Right cardiac atrium (tissue), 5 donors: ENCODE results near the gene PRDM16. TPM values are rescaled to one million over a fixed set of nuclear protein-coding genes. Genes with fewer than 3 reads are reported as not detected.
A peak's percentile ranks its signal among the peaks of the same experiment; 100 is the strongest.

Experiments used
- ATAC-seq, 2 donors: fragments of 200-7000 bp; cut with Tn5 transposase; one replicate each; pipeline versions ENCODE4 v1.8.0 to v1.9.1; 2020; ENCODE audit warnings: moderate library complexity in 2 of 2, mild to moderate bottlenecking in 1 of 2
- DNase-seq, 3 donors: peaks; one replicate each; pipeline ENCODE4 v3.0.0-alpha.2; 2020
- H3K27ac ChIP-seq: one replicate; pipeline ENCODE4 v1.5.1; 2013; ENCODE audit warnings: mild to moderate bottlenecking, low read length, control low read depth, moderate library complexity
- H3K27me3 ChIP-seq: one replicate; pipeline ENCODE4 v1.6.1; 2013; ENCODE audit not compliant: control insufficient read depth, insufficient read depth
- H3K4me1 ChIP-seq: one replicate; pipeline ENCODE4 v1.6.1; 2013; ENCODE audit warnings: low read length; ENCODE audit not compliant: control insufficient read depth, insufficient read depth
- H3K4me3 ChIP-seq: one replicate; pipeline ENCODE4 v1.5.1; 2013; ENCODE audit warnings: low read length, control low read depth
- H3K9me3 ChIP-seq: one replicate; pipeline ENCODE4 v1.6.1; 2013; ENCODE audit warnings: low read length; ENCODE audit not compliant: control insufficient read depth
- WGBS: extraction: QIAGEN DNeasy Blood & Tissue Kit; methylation state at CpG from one replicate; pipeline ENCODE4 v1.1.7; 2013; 5-methylcytosine and 5-hydroxymethylcytosine counted together
- intact Hi-C, 4 donors: fragments of 100-400 bp; cut with DNase I; formaldehyde crosslinking; loops; one replicate each; pipeline versions ENCODE4 v1.11.0 to v1.14.0; 2022 to 2023
- polyA plus RNA-seq: library from polyadenylated mRNA; stranded (reverse); fragments of 200-250 nt; gene quantifications from one replicate; pipeline ENCODE4 v1.2.3, GENCODE V29; 2013
- total RNA-seq, 4 donors: library from RNA; stranded (reverse); fragmentation: NEBNext Ultra II Directional; extraction: Animal tissue kit (Norgen Biotek cat#: 25700); gene quantifications; one replicate each; pipeline ENCODE4 v1.2.1, GENCODE V29; 2021
- donor health status: healthy with polysubstance abuse.
- donor health status: DM: no; HTN: yes; CAD: no.
- donor health status: DM: no; HTN: no; CAD: no.
- donor health status: DM: no; HTN: yes; CAD: no; lungs with severe emphysema.
- donor health status: DM: yes; HTN: yes; CAD: no.

The PRDM16 gene
- total and polyA plus RNA-seq, 5 donors, result 1.1 to 2.9 (median 1.9) TPM

DNA sequence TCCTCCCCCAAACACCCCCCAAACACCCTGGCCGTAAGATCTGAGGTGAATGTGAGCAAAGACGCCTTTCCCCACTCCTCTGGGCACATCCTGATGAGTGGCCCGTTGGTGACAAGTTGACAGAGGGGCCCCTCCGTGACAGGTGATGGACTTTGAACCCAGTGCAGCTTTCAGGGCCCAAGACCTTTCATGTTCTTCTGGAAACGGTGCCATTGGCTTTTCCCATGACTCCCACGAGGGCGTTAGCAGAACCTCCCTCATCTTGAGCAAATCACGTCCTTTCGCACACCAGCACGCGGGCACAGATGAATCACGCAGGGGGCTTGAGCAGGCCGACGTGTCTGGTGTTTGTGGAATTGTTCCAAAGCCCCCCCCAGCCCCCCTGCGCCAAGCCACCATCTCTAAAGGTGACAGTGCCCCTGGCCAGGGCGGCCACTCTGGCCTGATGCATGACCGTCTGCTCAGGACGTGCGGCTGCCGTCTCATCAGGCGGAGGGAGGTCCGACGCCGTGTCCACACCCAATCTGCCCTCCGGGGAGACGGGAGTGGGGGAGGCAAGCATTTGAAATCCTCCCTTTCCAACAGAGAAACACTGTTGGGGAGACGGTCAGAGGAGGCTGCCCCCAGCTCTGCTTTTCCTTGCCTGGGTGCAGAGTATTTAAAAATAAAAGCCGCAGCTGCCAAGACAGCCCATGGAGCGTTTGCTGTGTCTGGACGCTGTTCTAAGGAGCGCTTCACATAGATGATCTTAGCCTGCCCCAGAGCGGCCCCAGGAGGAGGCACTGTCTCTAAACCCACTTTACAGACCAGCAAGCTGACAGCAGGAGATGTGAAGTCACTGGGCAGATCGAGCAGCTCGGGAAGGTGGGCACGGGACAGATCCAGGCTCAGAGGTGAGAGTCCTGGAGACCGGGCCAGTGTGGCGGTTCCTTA lies 287.2 kb downstream of the PRDM16 start:
- Histone ChIP-seq H3K27me3 (no peaks in the 10 kb centered on the region), H3K4me3 (no peak overlapping the region), H3K9me3 (no peaks in the 10 kb centered on the region), H3K4me1 (no peaks in the 10 kb centered on the region), H3K27ac (no peak overlapping the region)
- DNase-seq (peak in 1 of 3 donors; percentile 58), ATAC-seq (no peak)
- 72% methylated on average over 37 of the region's 37 CpGs for WGBS
- intact Hi-C loops, result no loop called here

DNA sequence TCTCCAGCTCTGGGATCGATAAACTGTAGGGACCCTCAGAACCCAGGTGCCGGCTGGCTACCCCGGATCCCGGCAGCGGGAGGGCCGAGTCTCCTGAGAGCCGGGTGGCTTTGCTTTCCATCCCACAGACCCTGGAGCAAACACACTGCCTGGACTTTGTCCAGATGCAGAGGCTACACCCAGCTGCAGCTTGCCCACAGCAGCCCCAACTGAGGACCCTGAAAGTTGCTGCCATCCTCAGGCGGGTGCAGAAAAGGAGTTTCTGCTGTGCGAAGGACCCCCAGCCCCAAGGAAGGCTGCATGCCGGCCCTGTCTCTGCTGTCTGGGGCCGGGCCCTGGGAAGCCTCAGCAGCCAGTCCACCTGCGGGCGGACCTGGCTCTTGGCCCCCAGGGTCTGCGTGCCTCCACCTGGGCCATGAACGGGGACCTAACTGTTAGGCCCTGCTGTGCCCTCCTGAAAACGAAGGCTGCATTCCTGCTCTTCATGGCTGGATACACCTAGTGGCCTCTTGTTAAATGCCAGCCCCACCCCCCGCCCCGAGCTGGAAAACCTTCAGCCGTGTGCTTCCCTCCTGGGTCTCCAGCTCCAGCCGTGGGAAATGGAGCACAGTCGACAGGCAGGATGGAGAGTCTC lies 287.9 kb downstream of the PRDM16 start:
- DNase-seq (no peak), ATAC-seq (no peak)
- WGBS, result 72% methylated on average over 21 of the region's 21 CpGs
- intact Hi-C loops, result no loop called here
- Histone ChIP-seq H3K27ac (no peak overlapping the region), H3K27me3 (no peaks in the 10 kb centered on the region), H3K4me3 (no peak overlapping the region), H3K9me3 (no peaks in the 10 kb centered on the region), H3K4me1 (no peaks in the 10 kb centered on the region)

DNA sequence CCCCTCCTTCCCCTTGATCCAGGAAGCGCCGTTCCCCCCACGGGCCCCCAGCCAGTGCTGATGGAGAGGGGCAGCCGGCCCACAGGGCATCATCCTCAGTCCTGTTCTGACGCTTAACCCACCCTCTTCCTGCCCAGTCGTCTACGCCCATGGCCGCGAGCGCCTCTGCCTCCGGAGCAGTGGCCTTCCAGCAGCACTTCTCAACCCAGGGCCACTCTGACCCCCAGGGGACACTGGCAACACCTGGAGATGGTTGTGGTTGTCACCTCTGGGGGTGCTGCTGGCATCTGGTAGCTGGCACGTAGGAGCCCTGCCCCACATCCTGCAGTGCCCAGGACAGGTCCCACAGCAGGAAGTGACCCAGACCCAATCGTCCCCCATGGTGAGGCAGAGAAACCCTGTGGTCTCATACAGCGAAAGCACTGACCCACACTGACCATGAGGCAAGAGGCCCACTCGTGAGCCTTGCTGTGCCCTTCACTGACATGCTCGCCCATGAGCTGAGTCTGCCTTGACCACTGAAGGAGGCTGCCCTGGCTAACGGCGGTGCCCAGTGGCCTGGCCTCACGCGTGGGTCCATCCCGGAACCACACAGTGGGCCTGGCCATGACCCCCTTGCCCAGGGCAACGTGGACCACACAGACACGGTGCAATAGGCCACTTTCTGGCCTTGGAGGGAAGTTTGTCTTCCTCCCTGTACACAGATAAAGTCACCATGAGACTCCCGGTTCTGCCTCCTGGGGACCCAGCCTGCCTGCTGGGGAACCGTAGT lies 288.7 kb downstream of the PRDM16 start:
- Histone ChIP-seq H3K27me3 (no peaks in the 10 kb centered on the region), H3K9me3 (no peaks in the 10 kb centered on the region), H3K27ac (no peak overlapping the region), H3K4me1 (no peaks in the 10 kb centered on the region), H3K4me3 (no peak overlapping the region)
- DNase-seq (peak in 1 of 3 donors; percentile 42), ATAC-seq (peak in 1 of 2 donors; percentile 4)
- intact Hi-C loops, result no loop called here
- 76% methylated on average over 25 of the region's 25 CpGs for WGBS

DNA sequence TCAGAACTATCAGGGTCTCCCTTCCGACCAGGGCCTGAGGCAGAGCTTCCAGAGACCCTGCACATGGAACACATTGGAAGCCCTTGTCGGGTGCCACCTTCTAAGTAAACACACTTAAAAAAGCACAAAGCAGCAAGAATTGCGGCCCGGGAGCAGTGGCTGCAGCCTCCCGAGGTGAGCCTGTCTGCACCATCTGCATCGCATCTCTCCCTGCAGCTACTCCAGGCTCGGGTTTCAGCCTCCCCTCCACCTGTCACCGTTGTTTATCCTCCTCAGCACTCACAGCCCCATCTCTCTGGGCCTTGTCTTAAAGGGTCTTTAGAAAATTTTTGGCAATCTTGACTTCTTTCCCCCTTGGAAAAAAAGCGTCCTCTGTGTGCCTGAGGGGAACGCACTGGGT lies 290.3 kb downstream of the PRDM16 start:
- H3K4me1 ChIP-seq, result no peaks in the 10 kb centered on the region
- no peak for ATAC-seq
- H3K4me3 ChIP-seq, result no peak overlapping the region
- DNase-seq, result peak in 1 of 3 donors; percentile 11
- no peaks in the 10 kb centered on the region for H3K9me3 ChIP-seq
- no peaks in the 10 kb centered on the region for H3K27me3 ChIP-seq
- 72% methylated on average over 10 of the region's 10 CpGs for WGBS
- intact Hi-C loops, result no loop called here
- no peak overlapping the region for H3K27ac ChIP-seq

DNA sequence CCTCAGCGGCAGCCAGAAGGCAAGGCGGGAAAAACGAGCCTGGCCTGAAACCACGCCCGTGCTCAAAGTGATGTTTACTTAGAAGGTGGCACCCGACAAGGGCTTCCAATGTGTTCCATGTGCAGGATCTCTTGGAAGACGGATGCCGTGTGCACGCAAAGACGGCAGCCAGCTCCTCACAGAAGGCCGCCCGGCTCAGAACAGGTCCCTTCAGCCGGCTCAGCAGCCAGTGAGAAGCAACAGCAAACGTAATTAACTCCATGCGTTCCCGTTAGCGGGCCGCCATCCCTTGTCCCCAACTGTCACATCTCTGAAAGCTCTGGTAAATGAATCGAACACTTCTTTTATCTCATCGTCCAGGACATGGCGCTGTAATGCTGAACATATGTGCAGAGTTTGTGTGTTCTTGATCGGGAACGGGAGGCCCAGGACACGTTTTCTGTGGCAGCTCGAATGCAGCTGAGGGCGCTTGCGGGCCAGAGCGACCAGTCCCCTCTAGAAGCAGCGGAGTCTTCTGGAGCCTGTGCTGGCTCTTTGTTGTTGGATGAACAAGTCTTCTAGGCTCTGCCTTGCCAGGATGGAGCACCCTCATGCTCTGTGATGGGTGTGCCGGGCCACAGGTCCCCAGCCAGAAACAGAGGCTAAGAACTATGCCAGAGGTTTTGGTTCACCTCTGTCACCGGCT lies 290.9 kb downstream of the PRDM16 start:
- H3K4me1 ChIP-seq, result no peaks in the 10 kb centered on the region
- intact Hi-C loops, result no loop called here
- 87% methylated on average over 31 of the region's 31 CpGs for WGBS
- no peak overlapping the region for H3K4me3 ChIP-seq
- ATAC-seq (no peak), DNase-seq (peak in 1 of 3 donors; percentile 32)
- no peak overlapping the region for H3K27ac ChIP-seq
- no peaks in the 10 kb centered on the region for H3K9me3 ChIP-seq
- H3K27me3 ChIP-seq, result no peaks in the 10 kb centered on the region

DNA sequence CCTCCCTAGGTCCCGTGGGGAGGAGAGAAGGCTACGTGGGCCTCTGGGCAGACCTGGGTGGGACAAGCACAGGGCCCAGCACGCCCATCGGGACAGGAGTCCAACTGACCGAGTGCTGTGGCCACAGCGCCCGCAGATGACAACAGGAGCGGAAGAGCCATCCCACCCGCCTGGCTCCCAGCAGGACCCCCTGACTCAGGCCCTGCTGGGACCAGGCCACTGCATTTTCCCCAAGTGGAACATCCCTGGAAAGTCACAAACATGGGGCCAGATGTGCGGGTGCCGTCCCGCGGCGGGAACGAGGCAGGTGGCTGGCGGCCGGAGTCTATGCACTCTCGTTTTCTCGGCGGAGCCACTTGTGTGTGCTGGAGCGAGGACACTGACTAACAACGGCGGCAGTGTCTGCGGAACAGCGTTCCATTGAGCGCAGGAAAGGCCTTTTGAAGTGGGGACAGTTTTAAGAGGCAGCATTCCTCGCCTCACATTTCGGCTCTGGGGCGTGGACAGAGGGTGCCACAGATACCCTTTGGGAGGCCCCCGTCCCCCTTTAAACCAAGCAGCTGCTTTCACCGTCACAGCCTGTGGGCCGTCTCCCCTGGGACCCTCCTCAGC lies 291.7 kb downstream of the PRDM16 start:
- ATAC-seq (no peak), DNase-seq (peak in 1 of 3 donors; percentile 24)
- Histone ChIP-seq H3K27ac (no peak overlapping the region), H3K9me3 (no peaks in the 10 kb centered on the region), H3K4me3 (no peak overlapping the region), H3K4me1 (no peaks in the 10 kb centered on the region), H3K27me3 (no peaks in the 10 kb centered on the region)
- intact Hi-C loops, result no loop called here
- 86% methylated on average over 32 of the region's 32 CpGs for WGBS

DNA sequence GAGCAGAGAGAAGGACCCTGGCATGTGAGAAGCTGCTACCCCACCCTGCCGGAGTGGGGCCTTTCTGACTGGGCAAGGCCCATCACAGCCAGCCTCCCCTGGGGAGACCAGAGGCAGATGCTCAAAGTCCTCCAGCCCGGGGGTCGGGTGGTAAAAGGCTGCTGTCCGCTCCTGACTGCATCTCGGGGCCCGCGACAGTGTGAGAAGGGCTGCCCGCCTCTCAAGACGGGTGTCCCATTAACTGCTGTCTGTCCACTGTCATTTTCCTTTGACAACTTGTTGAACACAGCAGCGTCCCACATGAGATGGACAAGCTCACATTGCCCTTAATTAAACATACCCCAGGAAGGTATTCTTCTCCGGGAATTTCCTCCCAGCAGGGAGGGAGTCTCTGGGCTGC lies 294.0 kb downstream of the PRDM16 start:
- Histone ChIP-seq H3K27ac (no peak overlapping the region), H3K27me3 (no peaks in the 10 kb centered on the region), H3K4me1 (peaks cover 3% of the 10 kb centered on the region), H3K9me3 (no peaks in the 10 kb centered on the region), H3K4me3 (no peak overlapping the region)
- ATAC-seq, result no peak
- intact Hi-C loops, result no loop called here
- 83% methylated on average over 11 of the region's 11 CpGs for WGBS
- peak in 1 of 3 donors; percentile 46 for DNase-seq

DNA sequence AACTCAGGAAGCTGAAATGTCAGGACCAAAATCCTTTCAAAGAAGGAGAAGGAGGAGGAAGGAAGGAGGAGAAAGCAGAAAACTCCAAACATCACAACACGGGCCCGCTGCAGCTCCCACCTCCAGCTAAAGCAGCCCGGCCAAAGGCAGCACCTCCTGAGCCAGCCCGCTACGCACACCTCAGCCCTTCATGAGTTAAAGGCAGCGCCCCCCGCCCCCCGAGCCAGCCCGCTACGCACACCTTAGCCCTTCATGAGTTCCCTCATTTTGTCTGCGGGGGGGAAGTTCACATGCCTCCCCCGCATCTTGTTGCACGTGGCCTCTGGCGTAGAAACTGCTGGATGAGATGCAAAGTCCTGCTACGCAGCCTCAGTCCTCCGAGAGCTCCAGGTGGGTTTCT lies 294.8 kb downstream of the PRDM16 start:
- no peak for ATAC-seq
- Histone ChIP-seq H3K27ac (no peak overlapping the region), H3K4me1 (peaks cover 3% of the 10 kb centered on the region), H3K9me3 (no peaks in the 10 kb centered on the region), H3K27me3 (no peaks in the 10 kb centered on the region), H3K4me3 (no peak overlapping the region)
- intact Hi-C loops, result no loop called here
- 92% methylated on average over 16 of the region's 16 CpGs for WGBS
- peak in 1 of 3 donors; percentile 43 for DNase-seq

DNA sequence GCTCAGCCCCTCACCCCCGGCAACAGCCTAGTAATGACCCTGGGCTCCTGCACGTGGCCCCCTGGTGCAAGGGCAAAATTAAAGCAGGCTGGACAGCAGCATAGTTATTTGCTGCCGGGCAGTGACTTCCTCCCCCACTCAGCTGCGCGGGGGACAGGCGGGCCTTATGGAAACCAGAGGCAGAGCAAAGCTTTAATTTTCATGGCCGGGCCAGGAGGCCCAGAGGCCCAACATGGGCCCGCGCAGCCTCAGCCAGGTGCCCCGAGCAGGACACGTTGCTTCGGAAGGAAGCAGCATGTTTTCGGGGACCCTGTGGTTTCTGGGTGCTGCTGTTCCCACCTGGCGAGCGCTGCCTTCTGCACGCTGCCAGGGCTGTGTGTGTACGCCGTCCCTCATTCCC lies 295.5 kb downstream of the PRDM16 start:
- DNase-seq (peak in 1 of 3 donors; percentile 29), ATAC-seq (no peak)
- intact Hi-C loops, result no loop called here
- Histone ChIP-seq H3K27me3 (no peaks in the 10 kb centered on the region), H3K27ac (no peak overlapping the region), H3K9me3 (no peaks in the 10 kb centered on the region), H3K4me1 (peaks cover 3% of the 10 kb centered on the region), H3K4me3 (no peak overlapping the region)
- WGBS, result 79% methylated on average over 18 of the region's 18 CpGs

DNA sequence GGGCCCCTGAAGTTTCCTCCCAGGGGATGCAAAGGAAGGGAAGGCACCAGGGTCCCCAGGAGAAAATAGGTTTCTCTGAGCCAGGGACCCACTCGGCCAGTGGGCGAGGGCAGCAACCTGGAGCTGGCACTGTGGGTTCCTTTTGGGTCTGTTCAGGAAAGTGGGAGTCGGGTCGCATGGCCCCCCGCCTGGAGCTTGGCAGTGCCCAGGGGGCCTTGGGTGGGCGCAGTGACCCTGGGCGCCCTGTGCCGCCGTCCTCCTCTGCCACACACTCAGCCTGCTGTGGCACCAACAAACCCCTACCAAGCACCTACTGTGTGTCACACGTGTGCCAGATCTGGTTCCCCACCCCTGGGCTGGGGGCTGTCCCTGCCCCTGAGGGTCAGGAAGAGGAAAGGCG lies 296.0 kb downstream of the PRDM16 start:
- ATAC-seq (no peak), DNase-seq (peak in 1 of 3 donors; percentile 36)
- H3K27me3 ChIP-seq, result no peaks in the 10 kb centered on the region
- no peak overlapping the region for H3K27ac ChIP-seq
- H3K4me1 ChIP-seq, result peaks cover 3% of the 10 kb centered on the region
- intact Hi-C loops, result no loop called here
- whole genome bisulfite sequencing, result 84% methylated on average over 11 of the region's 11 CpGs
- no peaks in the 10 kb centered on the region for H3K9me3 ChIP-seq
- no peak overlapping the region for H3K4me3 ChIP-seq
